Activated CD8-positive, alpha-beta memory T cell treated with anti-CD3 and anti-CD28 coated beads, Interleukin-2, amount 50 U/mL, for 48 hours (primary cell): ENCODE results near the gene VTI1A.
"Not testable (repeated sequence)": the region's sequence is repeated elsewhere in the genome, so short reads cannot be mapped to it uniquely, and the experiment has no call there.

Experiments
- DNase-seq: peaks from one replicate; pipeline ENCODE4 v3.0.0-alpha.2; 2020

VTI1A gene

GRCh38 chr10:112446855-112447619 lies at the start of gene VTI1A, which contains the start of gene ZDHHC6:
TSS of gene VTI1A (plus strand) at chr10:112447215. CDS start at chr10:112447374, 159 bp downstream.
TSS of gene ZDHHC6 (minus strand) at chr10:112446914. CDS start at chr10:112445436, 1,478 bp downstream.
- peak; percentile 90 for DNase-seq

GRCh38 chr10:112397592-112397991 lies 49.4 kb upstream of the VTI1A start:
- no peak for DNase-seq

GRCh38 chr10:112402917-112403316 lies 44.1 kb upstream of the VTI1A start:
- DNase-seq = no peak

GRCh38 chr10:112404617-112405016 lies 42.4 kb upstream of the VTI1A start:
- no peak for DNase-seq

- DNase-seq = not testable (repeated sequence)
Measured at GRCh38 chr10:112406806-112407205, 40.2 kb upstream of the VTI1A start.

GRCh38 chr10:112407696-112408095 lies 39.3 kb upstream of the VTI1A start:
- DNase-seq = no peak

GRCh38 chr10:112409299-112409698 lies 37.7 kb upstream of the VTI1A start:
- no peak for DNase-seq

GRCh38 chr10:112409755-112410154 lies 37.3 kb upstream of the VTI1A start:
- DNase-seq = no peak

GRCh38 chr10:112412696-112413095 lies 34.3 kb upstream of the VTI1A start:
- DNase-seq = no peak

GRCh38 chr10:112421731-112422130 lies 25.3 kb upstream of the VTI1A start:
- no peak for DNase-seq

- no peak for DNase-seq
Measured at GRCh38 chr10:112424651-112425050, 22.4 kb upstream of the VTI1A start.

- DNase-seq = no peak
Measured at GRCh38 chr10:112426111-112426510, 20.9 kb upstream of the VTI1A start.

GRCh38 chr10:112429147-112429546 lies 17.9 kb upstream of the VTI1A start:
- no peak for DNase-seq

- DNase-seq = no peak
Measured at GRCh38 chr10:112429654-112430230, 17.3 kb upstream of the VTI1A start.

- no peak for DNase-seq
Measured at GRCh38 chr10:112433136-112433535, 13.9 kb upstream of the VTI1A start.

GRCh38 chr10:112434988-112435619 lies 11.9 kb upstream of the VTI1A start:
- no peak for DNase-seq

- DNase-seq = no peak
Measured at GRCh38 chr10:112438356-112438755, 8.7 kb upstream of the VTI1A start.

- DNase-seq = no peak
Measured at GRCh38 chr10:112441520-112441919, 5.5 kb upstream of the VTI1A start.

- no peak for DNase-seq
Measured at GRCh38 chr10:112442063-112442462, 5.0 kb upstream of the VTI1A start.

GRCh38 chr10:112446055-112446854 lies 760 bp upstream of the VTI1A start:
- no peak for DNase-seq

- DNase-seq = no peak
Measured at GRCh38 chr10:112447620-112447928, 559 bp downstream of the VTI1A start.

GRCh38 chr10:112448888-112449287 lies 1.9 kb downstream of the VTI1A start:
- no peak for DNase-seq
